SK-N-SH (cell line): ENCODE data around the gene GARRE1. TPM values are rescaled to one million over a fixed set of nuclear protein-coding genes. Genes with fewer than 3 reads are reported as not detected.

Experiments
- CTCF ChIA-PET: fragments of 300-600, 350-600 bp; formaldehyde crosslinking; extraction: SDS; loops from one replicate; lab custom pipeline; 2021; lab: Yijun Ruan, JAX
- POLR2A ChIA-PET: fragments of 350-600 bp; sonication (Branson Sonifier 250); formaldehyde crosslinking; extraction: SDS; loops from one replicate; lab custom pipeline; 2020; ENCODE audit warnings: antibody characterized with exemption, inconsistent platforms; lab: Yijun Ruan, JAX
- DNase-seq: peaks from one replicate; pipeline ENCODE4 v3.0.0; 2012
- H2AFZ ChIP-seq: fragments of 200-600 bp; sonication (generic); 2 replicates; pipeline ENCODE4 v1.8.1; 2016; ENCODE audit warnings: antibody characterized with exemption, mild to moderate bottlenecking, low read depth
- H3F3A ChIP-seq: fragments of 200-600 bp; sonication (generic); replicated peaks from 2 replicates; pipeline ENCODE3; 2016; ENCODE audit warnings: antibody characterized with exemption, mild to moderate bottlenecking; ENCODE audit not compliant: insufficient read depth
- H3K27ac ChIP-seq, 2 experiments: fragments of 200-500 bp in 1 of 2; fragments of 200-600 bp in 1 of 2; sonication (Bioruptor generic) in 1 of 2; sonication (generic), shearing (Covaris generic) in 1 of 2; 2 replicates each; pipeline versions ENCODE4 v1.5.1 to v1.6.1; 2014 to 2016; ENCODE audit warnings: low read depth in 2 of 2, inconsistent platforms in 1 of 2, low read length in 1 of 2, mild to moderate bottlenecking in 1 of 2, mixed read lengths in 1 of 2
- H3K27me3 ChIP-seq: fragments of 200-600 bp; sonication (generic), shearing (Covaris generic); 2 replicates; pipeline ENCODE4 v1.6.1; 2016; ENCODE audit warnings: mixed run types; ENCODE audit not compliant: insufficient read depth
- H3K36me3 ChIP-seq, 2 experiments: fragments of 200-500 bp in 1 of 2; fragments of 200-600 bp in 1 of 2; sonication (Bioruptor generic) in 1 of 2; sonication (generic) in 1 of 2; replicated peaks in 1 of 2; 2 replicates each; pipeline versions ENCODE3 to v1.5.1; 2014 to 2016; ENCODE audit warnings: low read length in 1 of 2, mild to moderate bottlenecking in 1 of 2; ENCODE audit not compliant: insufficient read depth in 2 of 2, control insufficient read depth in 1 of 2
- H3K4me1 ChIP-seq, 2 experiments: fragments of 200-500 bp in 1 of 2; fragments of 200-600 bp in 1 of 2; sonication (Bioruptor generic) in 1 of 2; sonication (generic), shearing (Covaris generic) in 1 of 2; 2 replicates each; pipeline versions ENCODE4 v1.5.1 to v1.6.1; 2014 to 2016; ENCODE audit warnings: low read depth in 1 of 2, low read length in 1 of 2, mixed run types in 1 of 2; ENCODE audit not compliant: insufficient read depth in 2 of 2, control insufficient read depth in 1 of 2
- H3K4me2 ChIP-seq: fragments of 200-600 bp; sonication (generic), shearing (Covaris generic); 2 replicates; pipeline ENCODE4 v1.6.1; 2017; ENCODE audit warnings: mixed run types
- H3K4me3 ChIP-seq, 2 experiments: fragments of 200-500 bp in 1 of 2; fragments of 200-600 bp in 1 of 2; sonication (Bioruptor generic) in 1 of 2; sonication (generic), shearing (Covaris generic) in 1 of 2; 2 replicates each; pipeline versions ENCODE4 v1.5.1 to v1.8.1; 2014 to 2016; ENCODE audit warnings: low read depth in 2 of 2, inconsistent platforms in 1 of 2, low read length in 1 of 2, mild to moderate bottlenecking in 1 of 2, mixed read lengths in 1 of 2, moderate library complexity in 1 of 2
- H3K79me2 ChIP-seq: fragments of 200-600 bp; sonication (generic); 2 replicates; pipeline ENCODE4 v1.8.1; 2017; ENCODE audit warnings: mild to moderate bottlenecking; ENCODE audit not compliant: insufficient read depth
- H3K9ac ChIP-seq: fragments of 200-600 bp; sonication (generic); 2 replicates; pipeline ENCODE4 v1.6.1; 2017; ENCODE audit warnings: mixed run types
- H3K9me2 ChIP-seq: fragments of 200-600 bp; sonication (generic); 2 replicates; pipeline ENCODE4 v1.6.1; 2017; ENCODE audit warnings: mixed run types
- H3K9me3 ChIP-seq: fragments of 200-600 bp; sonication (generic); 2 replicates; pipeline ENCODE4 v1.6.1; 2017; ENCODE audit warnings: mixed run types, mild to moderate bottlenecking, moderate library complexity
- H4K20me1 ChIP-seq: fragments of 200-600 bp; sonication (generic); 2 replicates; pipeline ENCODE4 v1.6.1; 2017; ENCODE audit warnings: mild to moderate bottlenecking, mixed run types; ENCODE audit not compliant: insufficient read depth
- ELF1 ChIP-seq: IDR thresholded peaks from 2 replicates; pipeline ENCODE4 v1.4.0; 2012
- EP300 ChIP-seq, 2 experiments: IDR thresholded peaks; 2 replicates each; pipeline versions ENCODE4 v1.4.0 to v1.6.1; 2012; ENCODE audit warnings: borderline replicate concordance in 1 of 2, low read depth in 1 of 2, low read length in 1 of 2
- FOXJ3 ChIP-seq: sonication (generic); formaldehyde crosslinking; IDR thresholded peaks from 2 replicates; pipeline ENCODE4 v1.5.1; 2020; ENCODE audit warnings: mild to moderate bottlenecking, missing genetic modification reagents
- FOXM1 ChIP-seq: IDR thresholded peaks from 2 replicates; pipeline ENCODE4 v1.4.0; 2012; ENCODE audit warnings: low read depth, mild to moderate bottlenecking
- JUND ChIP-seq: IDR thresholded peaks from 2 replicates; pipeline ENCODE4 v1.4.0; 2012
- NFIC ChIP-seq: IDR thresholded peaks from 2 replicates; pipeline ENCODE4 v1.4.0; 2012; ENCODE audit warnings: borderline replicate concordance
- SIN3A ChIP-seq: IDR thresholded peaks from 2 replicates; pipeline ENCODE4 v1.6.1; 2012; ENCODE audit warnings: low read depth, mild to moderate bottlenecking, low read length, moderate library complexity, borderline replicate concordance
- TCF12 ChIP-seq: IDR thresholded peaks from 2 replicates; pipeline ENCODE4 v1.4.0; 2012
- WGBS: methylation state at CpG from one replicate; pipeline ENCODE4 v1.1.6; 2017; ENCODE audit warnings: low lambda C conversion rate; 5-methylcytosine and 5-hydroxymethylcytosine counted together
- polyA plus RNA-seq, 3 experiments: library from polyadenylated mRNA; depleted of rRNA; stranded (reverse); fragments of >200 nt; gene quantifications; 2 replicates each; pipeline ENCODE4 v1.2.3, GENCODE V29; 2012
- TF ChIP-seq, protein P1 (sequence below): fragments of 150-350 bp; IDR thresholded peaks from 2 replicates; pipeline ENCODE4 v1.6.1; 2016; ENCODE audit warnings: mild to moderate bottlenecking, low read depth, low read length
- TF ChIP-seq, protein P2 (sequence below): IDR thresholded peaks from 2 replicates; pipeline ENCODE4; 2012
- TF ChIP-seq, protein P3 (sequence below): IDR thresholded peaks from 2 replicates; pipeline ENCODE4 v1.6.1; 2012; ENCODE audit warnings: mild to moderate bottlenecking, low read depth, low read length, moderate library complexity

GARRE1 gene
- polyA plus RNA-seq, 1 of the 3 experiments (the other 2 are of a cell fraction), result 9.7 TPM

DNA sequence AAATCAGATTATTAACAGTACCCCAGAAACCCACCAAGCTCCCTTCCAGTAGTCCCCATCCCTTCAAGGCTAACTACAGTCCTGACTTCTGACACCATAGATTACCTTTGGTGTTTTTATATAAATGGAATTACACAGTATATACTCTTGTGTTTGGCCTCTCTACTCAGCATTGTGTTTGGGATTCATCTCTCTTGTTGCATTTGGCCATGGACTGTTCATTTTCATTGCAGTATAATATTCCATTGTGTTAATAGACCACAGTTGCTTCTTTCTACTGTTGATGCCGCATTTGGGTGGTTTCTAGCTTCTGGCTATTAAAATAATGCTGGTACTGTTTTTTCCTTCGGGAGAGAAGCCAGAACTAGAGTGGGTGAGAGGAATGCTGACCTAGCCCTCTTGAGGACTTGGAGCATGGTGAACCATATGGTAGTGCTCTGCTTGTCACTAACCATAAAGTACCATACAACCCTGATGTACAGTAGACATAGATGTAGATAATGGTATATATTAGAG, 18.9 kb upstream of the GARRE1 start:
- whole genome bisulfite sequencing, result 98% methylated on average over 2 of the region's 2 CpGs
- no peaks in the 10 kb centered on the region for H3K9me3 ChIP-seq
- H3K9me2 ChIP-seq, result no peaks in the 10 kb centered on the region
- no peak overlapping the region for H3K9ac ChIP-seq
- no peak for DNase-seq
- H3K27ac ChIP-seq, result no peak overlapping the region
- H3K4me3 ChIP-seq, result no peak overlapping the region
- no peak overlapping the region for H3K4me2 ChIP-seq
- H3F3A ChIP-seq, result peaks cover 36% of the 10 kb centered on the region
- CTCF ChIA-PET, result no interaction called here
- H2AFZ ChIP-seq, result no peak overlapping the region
- no peak for TF ChIP-seq EP300 (IDR thresholded peaks at IDR 0.05; ENCODE audit: borderline replicate concordance in 1 of 2, low read depth in 1 of 2, low read length in 1 of 2)
- TF ChIP-seq, protein P1, sequence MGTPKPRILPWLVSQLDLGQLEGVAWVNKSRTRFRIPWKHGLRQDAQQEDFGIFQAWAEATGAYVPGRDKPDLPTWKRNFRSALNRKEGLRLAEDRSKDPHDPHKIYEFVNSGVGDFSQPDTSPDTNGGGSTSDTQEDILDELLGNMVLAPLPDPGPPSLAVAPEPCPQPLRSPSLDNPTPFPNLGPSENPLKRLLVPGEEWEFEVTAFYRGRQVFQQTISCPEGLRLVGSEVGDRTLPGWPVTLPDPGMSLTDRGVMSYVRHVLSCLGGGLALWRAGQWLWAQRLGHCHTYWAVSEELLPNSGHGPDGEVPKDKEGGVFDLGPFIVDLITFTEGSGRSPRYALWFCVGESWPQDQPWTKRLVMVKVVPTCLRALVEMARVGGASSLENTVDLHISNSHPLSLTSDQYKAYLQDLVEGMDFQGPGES, result no peak
- TF ChIP-seq FOXJ3 (CRISPR knock-in tag), result no peak
- TF ChIP-seq SIN3A, result no peak
- TF ChIP-seq NFIC, result no peak
- no peak for TF ChIP-seq TCF12
- no peak for TF ChIP-seq ELF1
- peaks cover 28% of the 10 kb centered on the region for H4K20me1 ChIP-seq
- peaks cover under 1 to 8% of the 10 kb centered on the region in 2 experiments for H3K36me3 ChIP-seq
- peaks cover 4 to 12% of the 10 kb centered on the region in 2 experiments; a peak in 2 of 4 replicates for H3K4me1 ChIP-seq
- no peaks in the 10 kb centered on the region for H3K27me3 ChIP-seq
- POLR2A ChIA-PET, result no interaction called here
- H3K79me2 ChIP-seq, result 0 out of 2 replicates have a peak, but pooled peaks cover 3% of the 10 kb centered on the region

DNA sequence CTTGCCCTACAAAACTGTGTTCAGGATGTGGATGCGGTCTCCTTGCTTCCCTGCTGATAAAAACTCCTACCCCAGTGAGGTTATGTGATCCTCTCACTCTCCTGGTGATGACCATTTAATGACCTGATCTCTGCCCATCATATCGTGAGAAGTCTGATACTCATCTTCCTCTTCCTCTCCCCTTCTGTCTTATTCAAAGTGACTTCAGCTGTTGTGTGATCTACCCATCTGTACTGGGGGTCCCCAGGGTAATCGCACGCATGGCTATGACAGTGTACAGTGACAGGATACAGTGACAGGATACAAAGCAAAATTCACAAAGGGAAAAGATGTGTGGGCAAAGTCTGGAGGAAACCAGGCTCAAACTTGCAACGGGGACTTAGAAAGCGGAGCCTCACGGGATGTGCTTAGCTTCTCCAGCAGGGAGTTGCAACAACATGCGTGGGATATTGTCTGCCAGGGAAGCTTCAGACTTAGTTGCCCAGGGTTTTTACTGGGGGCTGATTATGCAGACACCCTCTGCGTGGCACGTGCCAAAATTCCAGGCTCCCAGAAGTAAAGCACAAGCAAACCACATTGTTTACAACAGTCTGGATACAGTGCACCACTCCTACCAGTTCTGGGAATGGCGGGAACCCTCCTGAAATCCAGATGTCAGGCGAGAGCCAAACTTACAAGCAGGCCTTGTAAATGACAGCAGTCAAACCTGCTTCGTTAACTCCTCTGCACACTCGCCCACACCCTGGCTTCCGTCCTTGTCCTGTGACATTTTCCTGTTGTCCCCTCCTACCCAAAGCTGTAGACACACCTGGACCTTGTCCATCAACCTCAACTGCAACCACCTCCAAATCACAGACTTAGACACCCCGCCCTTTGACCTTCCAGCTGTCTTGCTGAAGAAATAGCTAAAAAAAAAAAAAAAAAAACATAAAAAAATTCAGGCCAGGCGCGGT, 18.0 kb upstream of the GARRE1 start:
- Histone ChIP-seq H3K79me2 (0 out of 2 replicates have a peak, but pooled peaks cover 3% of the 10 kb centered on the region), H4K20me1 (peaks cover 24% of the 10 kb centered on the region), H3K27ac (no peak overlapping the region), H3F3A (peaks cover 29% of the 10 kb centered on the region), H3K36me3 (no peaks in the 10 kb centered on the region), H2AFZ (no peak overlapping the region), H3K4me1 (peaks cover 4 to 12% of the 10 kb centered on the region in 2 experiments; a peak in 2 of 4 replicates)
- WGBS, result 92% methylated on average over 15 of the region's 18 CpGs
- TF ChIP-seq TCF12 (no peak), JUND (no peak), FOXM1 (no peak)
- TF ChIP-seq, protein P2, sequence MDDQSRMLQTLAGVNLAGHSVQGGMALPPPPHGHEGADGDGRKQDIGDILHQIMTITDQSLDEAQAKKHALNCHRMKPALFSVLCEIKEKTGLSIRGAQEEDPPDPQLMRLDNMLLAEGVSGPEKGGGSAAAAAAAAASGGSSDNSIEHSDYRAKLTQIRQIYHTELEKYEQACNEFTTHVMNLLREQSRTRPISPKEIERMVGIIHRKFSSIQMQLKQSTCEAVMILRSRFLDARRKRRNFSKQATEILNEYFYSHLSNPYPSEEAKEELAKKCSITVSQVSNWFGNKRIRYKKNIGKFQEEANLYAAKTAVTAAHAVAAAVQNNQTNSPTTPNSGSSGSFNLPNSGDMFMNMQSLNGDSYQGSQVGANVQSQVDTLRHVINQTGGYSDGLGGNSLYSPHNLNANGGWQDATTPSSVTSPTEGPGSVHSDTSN, result no peak
- TF ChIP-seq, protein P3, sequence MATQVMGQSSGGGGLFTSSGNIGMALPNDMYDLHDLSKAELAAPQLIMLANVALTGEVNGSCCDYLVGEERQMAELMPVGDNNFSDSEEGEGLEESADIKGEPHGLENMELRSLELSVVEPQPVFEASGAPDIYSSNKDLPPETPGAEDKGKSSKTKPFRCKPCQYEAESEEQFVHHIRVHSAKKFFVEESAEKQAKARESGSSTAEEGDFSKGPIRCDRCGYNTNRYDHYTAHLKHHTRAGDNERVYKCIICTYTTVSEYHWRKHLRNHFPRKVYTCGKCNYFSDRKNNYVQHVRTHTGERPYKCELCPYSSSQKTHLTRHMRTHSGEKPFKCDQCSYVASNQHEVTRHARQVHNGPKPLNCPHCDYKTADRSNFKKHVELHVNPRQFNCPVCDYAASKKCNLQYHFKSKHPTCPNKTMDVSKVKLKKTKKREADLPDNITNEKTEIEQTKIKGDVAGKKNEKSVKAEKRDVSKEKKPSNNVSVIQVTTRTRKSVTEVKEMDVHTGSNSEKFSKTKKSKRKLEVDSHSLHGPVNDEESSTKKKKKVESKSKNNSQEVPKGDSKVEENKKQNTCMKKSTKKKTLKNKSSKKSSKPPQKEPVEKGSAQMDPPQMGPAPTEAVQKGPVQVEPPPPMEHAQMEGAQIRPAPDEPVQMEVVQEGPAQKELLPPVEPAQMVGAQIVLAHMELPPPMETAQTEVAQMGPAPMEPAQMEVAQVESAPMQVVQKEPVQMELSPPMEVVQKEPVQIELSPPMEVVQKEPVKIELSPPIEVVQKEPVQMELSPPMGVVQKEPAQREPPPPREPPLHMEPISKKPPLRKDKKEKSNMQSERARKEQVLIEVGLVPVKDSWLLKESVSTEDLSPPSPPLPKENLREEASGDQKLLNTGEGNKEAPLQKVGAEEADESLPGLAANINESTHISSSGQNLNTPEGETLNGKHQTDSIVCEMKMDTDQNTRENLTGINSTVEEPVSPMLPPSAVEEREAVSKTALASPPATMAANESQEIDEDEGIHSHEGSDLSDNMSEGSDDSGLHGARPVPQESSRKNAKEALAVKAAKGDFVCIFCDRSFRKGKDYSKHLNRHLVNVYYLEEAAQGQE, result no peak
- TF ChIP-seq, all 33 proteins: peak for 0
- ChIA-PET CTCF (interaction anchor here (1.4 kb wide), 1 partner anchor 101 kb away, joined by 5 read pairs; no protein-coding TSS in a partner anchor), POLR2A (no interaction called here)
- no peak for DNase-seq
- Histone ChIP-seq H3K9me3 (no peaks in the 10 kb centered on the region), H3K9ac (no peak overlapping the region), H3K9me2 (no peaks in the 10 kb centered on the region), H3K4me3 (no peak overlapping the region), H3K4me2 (no peak overlapping the region), H3K27me3 (no peaks in the 10 kb centered on the region)
